Adrenal gland (tissue), 5 donors: Measurements from ENCODE around the gene MAP1B.

Experiments used
- CTCF ChIP-seq, 6 experiments: fragments of 450-650 bp in 4 of 6; fragments of 200-600 bp in 2 of 6; sonication (generic) in 1 of 6; IDR thresholded peaks; 1 replicate in 5 of 6; 2 replicates in 1 of 6; pipeline versions ENCODE4 v1.5.1 to v1.8.0; 2016 to 2021; ENCODE audit warnings: antibody characterized with exemption in 6 of 6, mild to moderate bottlenecking in 2 of 6, moderate library complexity in 1 of 6
- POLR2A ChIP-seq, 2 donors: fragments of 450-650 bp; IDR thresholded peaks; one replicate each; pipeline ENCODE4 v1.6.1; 2017; ENCODE audit warnings: antibody characterized with exemption in 2 of 2, mild to moderate bottlenecking in 2 of 2, moderate library complexity in 1 of 2
- donor health status: DM: no; HTN: no; CAD: no.

GRCh38 chr5:72084876-72085275 lies 22.4 kb upstream of the MAP1B start:
- TF ChIP-seq POLR2A (IDR thresholded peaks at IDR 0.05) (no peak), CTCF (IDR thresholded peaks at IDR 0.05) (no peak)
